ENCODE data around the gene KCNAB2.
A peak's percentile ranks its signal among the peaks of the same experiment; 100 is the strongest.

The KCNAB2 gene

DNA sequence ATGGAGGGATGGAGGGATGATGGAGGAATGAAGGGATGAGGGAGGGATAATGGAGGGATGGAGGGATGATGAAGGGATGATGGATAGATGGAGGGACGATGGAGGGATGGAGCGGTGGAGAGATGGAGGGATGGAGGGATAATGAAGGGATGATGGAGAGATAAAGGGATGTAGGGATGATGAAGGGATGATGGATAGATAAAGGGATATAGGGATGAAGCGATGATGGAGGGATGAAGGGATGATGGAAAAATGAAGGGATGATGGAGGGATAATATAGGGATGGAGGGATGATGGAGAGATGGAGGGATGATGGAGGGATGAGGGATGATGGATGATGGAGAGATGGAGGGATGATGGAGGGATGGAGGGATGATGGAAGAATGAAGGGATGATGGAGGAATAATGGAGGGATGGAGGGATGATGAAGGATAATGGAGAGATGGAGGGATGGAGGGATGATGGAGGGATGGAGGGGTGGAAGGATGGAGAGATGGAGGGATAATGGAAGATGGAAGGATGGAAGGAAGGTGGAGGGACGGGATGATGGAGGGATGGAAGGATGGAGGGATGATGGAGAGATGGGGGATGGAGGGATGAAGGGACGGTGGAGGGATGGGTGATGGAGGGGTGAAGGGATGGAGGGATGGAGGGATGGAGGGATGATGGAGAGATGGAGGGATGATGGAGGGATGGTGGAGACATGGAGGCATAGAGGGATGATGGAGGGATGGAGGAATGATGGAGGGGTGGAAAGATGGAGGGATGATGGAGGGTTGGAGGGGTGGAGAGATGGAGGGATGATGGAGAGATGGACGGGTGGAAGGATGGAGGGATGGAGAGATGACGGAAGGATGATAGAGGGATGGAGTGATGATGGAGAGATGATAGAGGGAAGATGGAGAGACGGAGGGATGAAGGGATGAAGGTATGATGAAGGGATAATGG lies 62.0 kb downstream of the KCNAB2 start:
- H3K4me3 ChIP-seq (ENCODE audit: control insufficient read depth in 1 of 7, extremely low read depth in 1 of 7, insufficient read depth in 4 of 7, low read depth in 2 of 7, low read length in 6 of 7): no peak overlapping the region
- no peaks in the 10 kb centered on the region for H3K36me3 ChIP-seq (ENCODE audit: control insufficient read depth in 4 of 4, insufficient read depth in 4 of 4, low read length in 3 of 4)
- ChIA-PET CTCF (no interaction called here), POLR2A (no interaction called here)
- H3K9me3 ChIP-seq (ENCODE audit: control extremely low read depth in 1 of 5, control insufficient read depth in 4 of 5, insufficient read depth in 2 of 5, low read depth in 1 of 5, low read length in 4 of 5): no peaks in the 10 kb centered on the region
- peaks cover 0 to 8% (median 3%) of the 10 kb centered on the region in 5 experiments for H3K27me3 ChIP-seq (replicated peaks in 2 of 5; ENCODE audit: control insufficient read depth in 4 of 5, insufficient read depth in 5 of 5, low read length in 4 of 5)
- no peak for DNase-seq
- 93% methylated on average over 8 of the region's 8 CpGs for WGBS (ENCODE audit: insufficient coverage)
- H3K4me1 ChIP-seq (ENCODE audit: control extremely low read depth in 1 of 4, control insufficient read depth in 4 of 4, insufficient read depth in 4 of 4, low read length in 3 of 4): peaks cover 0 to under 1% (median 0%) of the 10 kb centered on the region in 4 experiments
- no peak overlapping the region for H3K27ac ChIP-seq (ENCODE audit: insufficient read depth in 1 of 2, low read depth in 1 of 2, low read length in 2 of 2, poor library complexity in 1 of 2, severe bottlenecking in 2 of 2)

DNA sequence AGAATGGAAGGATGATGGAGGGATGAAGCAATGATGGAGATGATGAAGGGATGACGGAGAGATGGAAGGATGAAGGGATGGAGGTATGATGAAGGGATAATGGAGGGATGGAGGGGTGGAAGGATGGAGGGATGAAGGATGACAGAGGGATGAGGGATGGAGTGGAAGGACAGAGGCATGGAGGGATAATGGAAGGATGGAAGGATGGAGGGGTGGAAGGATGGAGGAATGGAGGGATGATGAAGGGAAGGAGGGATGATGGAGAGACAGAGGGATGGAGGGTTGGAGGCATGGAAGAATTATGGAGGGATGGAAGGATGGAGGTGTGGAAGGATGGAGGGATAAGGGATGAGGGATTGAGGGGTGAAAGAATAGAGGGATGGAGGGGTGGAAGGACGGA lies 62.8 kb downstream of the KCNAB2 start:
- ChIA-PET POLR2A (interaction anchor here (0.7 to 0.9 kb wide), 2 partner anchors 17 to 63 kb away, joined by 4 read pairs; no protein-coding TSS in a partner anchor), CTCF (interaction anchor here (0.7 to 3.6 kb wide), 13 partner anchors 22 to 137 kb away, joined by 3 to 18 read pairs (median 4); partner anchors contain the start of gene RPL22)
- 77% methylated on average over 2 of the region's 2 CpGs for WGBS (ENCODE audit: insufficient coverage)
- Histone ChIP-seq H3K27me3 (replicated peaks in 2 of 5; ENCODE audit: control insufficient read depth in 4 of 5, insufficient read depth in 5 of 5, low read length in 4 of 5) (peaks cover 0 to 10% (median 0%) of the 10 kb centered on the region in 5 experiments), H3K9me3 (ENCODE audit: control extremely low read depth in 1 of 5, control insufficient read depth in 4 of 5, insufficient read depth in 2 of 5, low read depth in 1 of 5, low read length in 4 of 5) (no peaks in the 10 kb centered on the region), H3K4me1 (ENCODE audit: control extremely low read depth in 1 of 4, control insufficient read depth in 4 of 4, insufficient read depth in 4 of 4, low read length in 3 of 4) (peaks cover 0 to 7% (median 2%) of the 10 kb centered on the region in 4 experiments), H3K27ac (ENCODE audit: insufficient read depth in 1 of 2, low read depth in 1 of 2, low read length in 2 of 2, poor library complexity in 1 of 2, severe bottlenecking in 2 of 2) (no peak overlapping the region), H3K4me3 (ENCODE audit: control insufficient read depth in 1 of 7, extremely low read depth in 1 of 7, insufficient read depth in 4 of 7, low read depth in 2 of 7, low read length in 6 of 7) (no peak overlapping the region), H3K36me3 (ENCODE audit: control insufficient read depth in 4 of 4, insufficient read depth in 4 of 4, low read length in 3 of 4) (no peaks in the 10 kb centered on the region)
- no peak for DNase-seq

DNA sequence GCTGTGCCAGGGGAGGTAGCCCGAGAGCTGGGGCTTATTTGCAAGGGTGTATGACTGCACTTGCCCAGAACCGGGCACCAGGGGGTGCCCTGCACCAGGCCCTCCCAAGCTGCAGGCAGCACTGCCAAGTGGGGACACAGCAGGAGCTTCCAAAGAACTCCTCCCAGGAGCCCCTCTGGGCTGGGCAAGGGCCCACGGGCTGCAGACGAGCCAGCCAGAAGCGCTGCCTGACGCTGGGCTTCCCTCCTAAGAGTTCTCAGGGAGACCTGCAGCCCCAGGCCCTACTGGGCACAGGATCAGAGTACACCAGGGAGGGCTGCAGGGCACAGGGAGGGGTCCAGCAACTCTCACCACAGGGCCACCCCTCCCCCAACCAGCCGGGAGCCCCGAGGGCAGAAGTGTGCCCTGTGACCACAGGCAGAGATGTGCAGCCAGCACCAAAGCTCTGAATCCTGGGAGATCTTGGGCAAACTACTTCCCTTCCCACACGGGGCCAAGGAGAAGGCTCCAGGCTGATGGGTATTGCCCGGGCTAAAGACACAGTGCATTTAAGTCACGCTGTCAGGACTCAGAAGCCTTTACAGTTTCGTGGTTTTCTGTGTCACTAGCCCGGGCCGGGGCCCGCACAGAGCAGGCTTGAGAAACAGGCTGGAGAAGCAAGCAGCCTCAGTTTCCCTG lies 63.4 kb downstream of the KCNAB2 start:
- WGBS (ENCODE audit: insufficient coverage): 44% methylated on average over 13 of the region's 15 CpGs

DNA sequence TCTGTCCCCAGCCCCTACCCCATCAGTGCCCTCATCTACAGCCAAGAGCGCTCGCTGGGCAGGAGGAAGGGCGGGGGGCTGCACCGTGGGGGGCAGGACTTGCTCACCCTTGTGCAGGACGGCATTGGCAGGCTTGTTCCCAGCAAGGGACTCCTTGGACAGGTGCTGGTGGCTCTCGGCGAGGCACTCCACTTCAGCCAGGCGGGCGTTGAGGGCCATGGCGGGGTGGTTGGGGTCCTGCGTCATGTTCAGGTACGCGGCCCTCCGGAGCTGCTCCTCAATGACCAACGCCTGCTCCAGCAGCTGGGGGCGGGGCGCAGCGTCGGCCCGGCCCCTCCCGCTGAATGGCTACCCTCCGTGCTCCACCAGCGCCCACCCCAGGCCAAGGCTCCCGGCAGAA lies 64.0 kb downstream of the KCNAB2 start:
- Histone ChIP-seq H3K27me3 (replicated peaks in 2 of 5; ENCODE audit: control insufficient read depth in 4 of 5, insufficient read depth in 5 of 5, low read length in 4 of 5) (peaks cover 0 to 11% (median 0%) of the 10 kb centered on the region in 5 experiments), H3K27ac (ENCODE audit: insufficient read depth in 1 of 2, low read depth in 1 of 2, low read length in 2 of 2, poor library complexity in 1 of 2, severe bottlenecking in 2 of 2) (no peak overlapping the region), H3K4me1 (ENCODE audit: control extremely low read depth in 1 of 4, control insufficient read depth in 4 of 4, insufficient read depth in 4 of 4, low read length in 3 of 4) (peaks cover 0 to 7% (median 2%) of the 10 kb centered on the region in 4 experiments), H3K4me3 (ENCODE audit: control insufficient read depth in 1 of 7, extremely low read depth in 1 of 7, insufficient read depth in 4 of 7, low read depth in 2 of 7, low read length in 6 of 7) (no peak overlapping the region), H3K9me3 (ENCODE audit: control extremely low read depth in 1 of 5, control insufficient read depth in 4 of 5, insufficient read depth in 2 of 5, low read depth in 1 of 5, low read length in 4 of 5) (no peaks in the 10 kb centered on the region), H3K36me3 (ENCODE audit: control insufficient read depth in 4 of 4, insufficient read depth in 4 of 4, low read length in 3 of 4) (no peaks in the 10 kb centered on the region)
- DNase-seq: no peak
- POLR2A ChIA-PET: no interaction called here
- CTCF ChIA-PET: interaction anchor here (0.8 to 3.6 kb wide), 11 partner anchors 21 to 136 kb away, joined by 3 to 18 read pairs (median 4); no protein-coding TSS in a partner anchor
- WGBS (ENCODE audit: insufficient coverage): 84% methylated on average over 24 of the region's 24 CpGs

More for the DNA sequence above, 63.4 kb downstream of the KCNAB2 start:
- Histone ChIP-seq H3K9me3 (ENCODE audit: control extremely low read depth in 1 of 5, control insufficient read depth in 4 of 5, insufficient read depth in 2 of 5, low read depth in 1 of 5, low read length in 4 of 5) (no peaks in the 10 kb centered on the region), H3K4me3 (ENCODE audit: control insufficient read depth in 1 of 7, extremely low read depth in 1 of 7, insufficient read depth in 4 of 7, low read depth in 2 of 7, low read length in 6 of 7) (no peak overlapping the region), H3K4me1 (ENCODE audit: control extremely low read depth in 1 of 4, control insufficient read depth in 4 of 4, insufficient read depth in 4 of 4, low read length in 3 of 4) (peaks cover 0 to 7% (median 2%) of the 10 kb centered on the region in 4 experiments), H3K36me3 (ENCODE audit: control insufficient read depth in 4 of 4, insufficient read depth in 4 of 4, low read length in 3 of 4) (no peaks in the 10 kb centered on the region), H3K27ac (ENCODE audit: insufficient read depth in 1 of 2, low read depth in 1 of 2, low read length in 2 of 2, poor library complexity in 1 of 2, severe bottlenecking in 2 of 2) (no peak overlapping the region), H3K27me3 (replicated peaks in 2 of 5; ENCODE audit: control insufficient read depth in 4 of 5, insufficient read depth in 5 of 5, low read length in 4 of 5) (peaks cover 0 to 11% (median 0%) of the 10 kb centered on the region in 5 experiments)
- ChIA-PET CTCF (interaction anchor here (0.7 to 3.6 kb wide), 14 partner anchors 21 to 137 kb away, joined by 3 to 18 read pairs (median 4); partner anchors contain the start of gene RPL22), POLR2A (interaction anchor here (0.7 to 0.9 kb wide), 2 partner anchors 17 to 62 kb away, joined by 4 read pairs; no protein-coding TSS in a partner anchor)
- peak; percentile 76 to 89 (median 82) for DNase-seq

DNA sequence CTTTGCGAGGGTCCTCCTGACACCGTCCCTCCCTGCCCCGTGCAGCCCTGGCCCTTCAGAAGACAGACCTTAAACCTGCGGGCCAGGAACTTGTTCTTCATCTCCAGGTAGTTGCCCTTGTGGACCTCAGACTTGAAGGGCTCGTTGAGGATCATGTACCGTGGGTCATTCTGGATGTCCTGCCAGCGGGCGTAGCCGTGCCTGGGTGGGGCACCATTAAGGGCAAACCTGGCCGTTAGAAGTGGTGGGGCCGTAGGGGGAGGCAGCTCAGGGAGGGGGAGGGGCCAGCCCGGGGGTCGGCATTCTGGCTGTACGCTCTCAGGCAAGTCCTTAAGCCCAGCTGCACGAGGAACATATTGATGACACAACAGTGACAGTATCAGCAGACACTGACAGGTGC lies 64.6 kb downstream of the KCNAB2 start:
- no peak overlapping the region for H3K4me3 ChIP-seq (ENCODE audit: control insufficient read depth in 1 of 7, extremely low read depth in 1 of 7, insufficient read depth in 4 of 7, low read depth in 2 of 7, low read length in 6 of 7)
- POLR2A ChIA-PET: no interaction called here
- H3K9me3 ChIP-seq (ENCODE audit: control extremely low read depth in 1 of 5, control insufficient read depth in 4 of 5, insufficient read depth in 2 of 5, low read depth in 1 of 5, low read length in 4 of 5): no peaks in the 10 kb centered on the region
- peaks cover 0 to 7% (median 2%) of the 10 kb centered on the region in 4 experiments for H3K4me1 ChIP-seq (ENCODE audit: control extremely low read depth in 1 of 4, control insufficient read depth in 4 of 4, insufficient read depth in 4 of 4, low read length in 3 of 4)
- H3K27ac ChIP-seq (ENCODE audit: insufficient read depth in 1 of 2, low read depth in 1 of 2, low read length in 2 of 2, poor library complexity in 1 of 2, severe bottlenecking in 2 of 2): no peak overlapping the region
- WGBS (ENCODE audit: insufficient coverage): 88% methylated on average over 13 of the region's 15 CpGs
- no peaks in the 10 kb centered on the region for H3K36me3 ChIP-seq (ENCODE audit: control insufficient read depth in 4 of 4, insufficient read depth in 4 of 4, low read length in 3 of 4)
- H3K27me3 ChIP-seq (replicated peaks in 2 of 5; ENCODE audit: control insufficient read depth in 4 of 5, insufficient read depth in 5 of 5, low read length in 4 of 5): peaks cover 0 to 11% (median 0%) of the 10 kb centered on the region in 5 experiments
- DNase-seq: no peak
- CTCF ChIA-PET: interaction anchor here (0.6 to 3.6 kb wide), 5 partner anchors 31 to 74 kb away, joined by 3 to 18 read pairs (median 3); no protein-coding TSS in a partner anchor

DNA sequence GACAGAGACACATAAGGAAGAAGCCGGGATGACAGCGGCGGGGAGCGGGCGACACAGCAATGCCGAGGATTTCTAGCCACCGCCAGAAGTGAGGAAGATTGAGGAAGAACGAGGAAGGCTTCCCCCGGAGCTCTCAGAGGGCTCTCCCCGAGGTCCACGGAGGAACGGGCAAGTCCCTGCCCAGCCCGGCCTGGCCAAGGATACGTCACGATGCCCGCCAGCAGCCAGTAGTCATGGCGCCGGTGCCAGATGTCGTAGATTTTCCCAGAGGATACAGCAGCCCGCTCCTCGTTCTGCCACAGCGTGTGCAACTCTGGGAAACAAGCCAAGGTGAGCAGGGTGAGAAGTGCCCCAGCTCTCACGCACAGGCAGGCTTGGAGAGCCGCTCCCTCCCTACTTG lies 65.9 kb downstream of the KCNAB2 start:
- CTCF ChIA-PET: interaction anchor here (0.7 to 3.6 kb wide), 4 partner anchors 29 to 231 kb away, joined by 3 to 18 read pairs (median 10); no protein-coding TSS in a partner anchor
- H3K9me3 ChIP-seq (ENCODE audit: control extremely low read depth in 1 of 5, control insufficient read depth in 4 of 5, insufficient read depth in 2 of 5, low read depth in 1 of 5, low read length in 4 of 5): peaks cover 0 to 2% (median 0%) of the 10 kb centered on the region in 5 experiments
- no peak overlapping the region for H3K4me3 ChIP-seq (ENCODE audit: control insufficient read depth in 1 of 7, extremely low read depth in 1 of 7, insufficient read depth in 4 of 7, low read depth in 2 of 7, low read length in 6 of 7)
- H3K27me3 ChIP-seq (replicated peaks in 2 of 5; ENCODE audit: control insufficient read depth in 4 of 5, insufficient read depth in 5 of 5, low read length in 4 of 5): peaks cover 0 to 13% (median 0%) of the 10 kb centered on the region in 5 experiments
- no peaks in the 10 kb centered on the region for H3K36me3 ChIP-seq (ENCODE audit: control insufficient read depth in 4 of 4, insufficient read depth in 4 of 4, low read length in 3 of 4)
- no peak for DNase-seq
- WGBS (ENCODE audit: insufficient coverage): 96% methylated on average over 24 of the region's 24 CpGs
- H3K27ac ChIP-seq (ENCODE audit: insufficient read depth in 1 of 2, low read depth in 1 of 2, low read length in 2 of 2, poor library complexity in 1 of 2, severe bottlenecking in 2 of 2): no peak overlapping the region
- POLR2A ChIA-PET: interaction anchor here (0.6 kb wide), 1 partner anchor 332 kb away, joined by 3 read pairs; no protein-coding TSS in a partner anchor
- H3K4me1 ChIP-seq (ENCODE audit: control extremely low read depth in 1 of 4, control insufficient read depth in 4 of 4, insufficient read depth in 4 of 4, low read length in 3 of 4): peaks cover 0 to 7% (median 2%) of the 10 kb centered on the region in 4 experiments

All from common myeloid progenitor, CD34-positive (primary cell).